GM21528 (cell line): ENCODE results near the gene TRPM5.

ENCODE experiments used
- ATAC-seq: cut with Tn5 transposase; IDR thresholded peaks from one replicate; pipeline ENCODE4 v1.9.1; 2021; ENCODE audit warnings: mild to moderate bottlenecking, moderate library complexity; ENCODE audit not compliant: unreplicated experiment, low FRiP score

TRPM5 gene

GRCh38 chr11:2470495-2470894, 26.2 kb upstream of the TRPM5 start:
- no peak for ATAC-seq

- no peak for ATAC-seq
Observed at GRCh38 chr11:2468363-2469235, 24.3 kb upstream of the TRPM5 start.

GRCh38 chr11:2467695-2468055, 23.4 kb upstream of the TRPM5 start:
- ATAC-seq, result no peak

- no peak for ATAC-seq
Observed at GRCh38 chr11:2466869-2467694, 22.8 kb upstream of the TRPM5 start.

GRCh38 chr11:2466069-2466801, 21.9 kb upstream of the TRPM5 start:
- no peak for ATAC-seq

GRCh38 chr11:2465202-2466068, 21.1 kb upstream of the TRPM5 start:
- no peak for ATAC-seq

GRCh38 chr11:2464451-2465165, 20.3 kb upstream of the TRPM5 start:
- ATAC-seq, result no peak

- no peak for ATAC-seq
Observed at GRCh38 chr11:2463766-2464277, 19.5 kb upstream of the TRPM5 start.

GRCh38 chr11:2462986-2463765, 18.9 kb upstream of the TRPM5 start:
- ATAC-seq, result no peak

GRCh38 chr11:2462543-2462985, 18.2 kb upstream of the TRPM5 start:
- ATAC-seq, result no peak

GRCh38 chr11:2461956-2462542, 17.7 kb upstream of the TRPM5 start:
- no peak for ATAC-seq

GRCh38 chr11:2461253-2461955, 17.1 kb upstream of the TRPM5 start:
- no peak for ATAC-seq

- no peak for ATAC-seq
Observed at GRCh38 chr11:2460540-2461252, 16.4 kb upstream of the TRPM5 start.

- no peak for ATAC-seq
Observed at GRCh38 chr11:2459796-2460531, 15.7 kb upstream of the TRPM5 start.

- ATAC-seq, result no peak
Observed at GRCh38 chr11:2459016-2459725, 14.9 kb upstream of the TRPM5 start.
